OCI-LY1 (cell line): ENCODE data around the gene UBXN1.

Experiments
- EZH2 ChIP-seq: fragments of 200-600 bp; sonication (generic), shearing (Covaris generic); IDR thresholded peaks from 2 replicates; pipeline ENCODE4 v1.8.0; 2017; ENCODE audit warnings: borderline replicate concordance, mixed run types, mild to moderate bottlenecking, antibody characterized with exemption, low read length, moderate library complexity, mixed read lengths
- TF ChIP-seq, protein P1 (sequence below): fragments of 200-600 bp; sonication (generic), shearing (Covaris generic); IDR thresholded peaks from 2 replicates; pipeline ENCODE4 v1.5.1; 2017; ENCODE audit warnings: mild to moderate bottlenecking, antibody characterized with exemption, low read length, moderate library complexity, mixed read lengths

DNA sequence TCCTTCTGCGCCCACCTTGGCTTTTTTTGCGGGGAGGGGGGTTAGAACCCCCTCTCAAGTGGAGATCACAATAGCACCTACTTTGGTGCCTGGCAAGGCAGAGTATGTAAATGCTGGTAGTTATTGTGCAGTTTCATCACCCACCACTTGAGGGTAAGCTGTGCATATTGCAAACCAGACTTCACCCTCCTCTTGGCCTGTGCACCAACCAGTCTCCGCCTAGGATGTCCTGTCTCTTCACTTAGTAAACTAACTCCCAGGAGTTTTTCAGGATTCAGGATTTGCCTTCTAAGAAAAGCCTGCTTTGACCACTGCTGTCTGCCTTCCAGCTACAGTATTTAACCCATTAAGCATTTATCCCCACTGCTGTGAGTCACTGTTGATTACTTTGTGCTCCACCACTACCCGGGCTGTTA, 2.0 kb upstream of the UBXN1 start:
- TF ChIP-seq, protein P1, sequence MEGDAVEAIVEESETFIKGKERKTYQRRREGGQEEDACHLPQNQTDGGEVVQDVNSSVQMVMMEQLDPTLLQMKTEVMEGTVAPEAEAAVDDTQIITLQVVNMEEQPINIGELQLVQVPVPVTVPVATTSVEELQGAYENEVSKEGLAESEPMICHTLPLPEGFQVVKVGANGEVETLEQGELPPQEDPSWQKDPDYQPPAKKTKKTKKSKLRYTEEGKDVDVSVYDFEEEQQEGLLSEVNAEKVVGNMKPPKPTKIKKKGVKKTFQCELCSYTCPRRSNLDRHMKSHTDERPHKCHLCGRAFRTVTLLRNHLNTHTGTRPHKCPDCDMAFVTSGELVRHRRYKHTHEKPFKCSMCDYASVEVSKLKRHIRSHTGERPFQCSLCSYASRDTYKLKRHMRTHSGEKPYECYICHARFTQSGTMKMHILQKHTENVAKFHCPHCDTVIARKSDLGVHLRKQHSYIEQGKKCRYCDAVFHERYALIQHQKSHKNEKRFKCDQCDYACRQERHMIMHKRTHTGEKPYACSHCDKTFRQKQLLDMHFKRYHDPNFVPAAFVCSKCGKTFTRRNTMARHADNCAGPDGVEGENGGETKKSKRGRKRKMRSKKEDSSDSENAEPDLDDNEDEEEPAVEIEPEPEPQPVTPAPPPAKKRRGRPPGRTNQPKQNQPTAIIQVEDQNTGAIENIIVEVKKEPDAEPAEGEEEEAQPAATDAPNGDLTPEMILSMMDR = peak; percentile 58
- TF ChIP-seq EZH2 = no peak
